Fibroblast of pulmonary artery (primary cell): ENCODE data around the gene DLX3.

Source experiments
- DNase-seq: peaks from one replicate; pipeline ENCODE4 v3.0.0-alpha.2; 2010; ENCODE audit warnings: low read depth
- H3K4me3 ChIP-seq: replicated peaks from 2 replicates; pipeline ENCODE4 v1.5.1; 2011; ENCODE audit warnings: low read depth, mild to moderate bottlenecking, control low read depth, low read length, moderate library complexity
- CTCF ChIP-seq: IDR thresholded peaks from 2 replicates; pipeline ENCODE4 v1.5.1; 2011; ENCODE audit warnings: mild to moderate bottlenecking, control low read depth, low read length, inconsistent platforms; ENCODE audit errors: missing control alignments

The DLX3 gene

GRCh38 chr17:49997301-49997650, 2.3 kb upstream of the DLX3 start:
- DNase-seq: no peak
- no peak for TF ChIP-seq CTCF
- no peak overlapping the region for H3K4me3 ChIP-seq

DNA sequence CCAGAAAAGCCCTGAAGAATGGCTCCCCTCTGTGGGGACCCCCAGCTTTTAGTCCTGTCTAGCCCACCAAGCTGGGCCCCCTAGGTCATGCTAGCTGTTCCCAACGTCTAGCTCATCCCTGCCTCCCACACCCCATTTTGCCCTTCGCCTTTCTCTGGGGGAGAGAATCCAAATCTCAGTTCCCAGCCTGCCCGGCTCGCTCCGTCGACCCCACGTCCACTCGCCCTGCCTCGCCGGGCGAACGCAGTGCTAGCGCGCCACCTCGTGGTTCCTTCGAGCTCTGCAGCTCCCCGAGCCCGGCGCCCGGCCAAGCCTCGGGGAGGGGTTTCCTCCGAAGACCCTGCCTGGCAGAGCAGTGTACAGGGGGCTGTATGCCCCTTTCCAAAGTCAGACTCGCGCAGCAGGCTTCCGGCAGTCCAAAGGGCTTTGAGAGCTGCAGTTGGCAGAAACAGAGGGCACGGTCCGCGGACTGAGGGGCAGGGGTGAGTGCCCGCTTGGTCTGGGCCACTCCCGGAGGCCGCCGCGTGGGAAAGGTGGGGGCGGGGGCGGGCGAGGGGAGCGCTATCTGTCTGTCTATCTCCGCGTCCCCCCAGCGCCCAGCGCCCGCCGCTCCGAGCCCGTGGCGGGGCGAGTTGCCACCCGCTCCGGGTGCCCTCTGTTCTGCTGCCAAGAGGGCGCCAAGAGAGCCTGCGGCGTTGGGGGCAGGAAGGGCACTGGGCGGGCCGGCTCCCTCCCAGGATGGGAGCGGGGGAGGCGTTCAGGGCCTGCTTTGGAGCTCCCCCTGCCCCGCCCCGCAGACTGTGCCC, 1.7 kb upstream of the DLX3 start:
- peak overlapping the region; percentile 41 for H3K4me3 ChIP-seq
- TF ChIP-seq CTCF: peak; percentile 88
- DNase-seq: peak; percentile 33

DNA sequence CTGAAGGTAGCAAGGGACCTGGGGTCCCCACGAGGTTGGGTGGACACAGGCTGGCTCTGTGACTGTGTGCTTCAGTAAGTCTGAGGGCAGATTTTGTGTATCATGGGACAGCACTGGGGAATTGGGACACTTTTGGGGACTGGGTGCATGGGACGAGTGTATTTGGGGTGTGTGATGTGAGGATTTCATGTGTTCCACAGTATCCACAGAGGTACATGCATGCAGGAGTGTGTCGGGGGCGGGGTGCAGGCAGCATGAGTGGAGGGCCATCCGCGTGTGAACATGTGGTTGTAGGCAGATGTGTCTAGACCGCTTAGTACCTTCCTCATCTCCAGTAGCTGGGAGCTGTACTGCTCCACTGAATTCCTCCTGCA, 1.1 kb upstream of the DLX3 start:
- DNase-seq: no peak
- no peak for TF ChIP-seq CTCF
- H3K4me3 ChIP-seq: no peak overlapping the region

- TF ChIP-seq CTCF: no peak
- no peak for DNase-seq
- H3K4me3 ChIP-seq: peak overlapping the region; percentile 12
Measured at GRCh38 chr17:49994085-49995054, 654 bp downstream of the DLX3 start.

GRCh38 chr17:49993423-49994060, 1.5 kb downstream of the DLX3 start:
- TF ChIP-seq CTCF: no peak
- DNase-seq: peak; percentile 7
- H3K4me3 ChIP-seq: no peak overlapping the region

- no peak overlapping the region for H3K4me3 ChIP-seq
- TF ChIP-seq CTCF: no peak
- no peak for DNase-seq
Measured at GRCh38 chr17:49992933-49993422, 2.0 kb downstream of the DLX3 start.
